Right lobe of liver (tissue), 4 donors: Measurements from ENCODE around the gene BAAT.
A peak's percentile ranks its signal among the peaks of the same experiment; 100 is the strongest.

Experiments
- CTCF ChIP-seq, 4 donors: fragments of 200-600 bp in 3 of 4; fragments of 450-650 bp in 1 of 4; IDR thresholded peaks; one replicate each; pipeline versions ENCODE4 v1.5.1 to v1.8.0; 2016 to 2022; ENCODE audit warnings: antibody characterized with exemption in 4 of 4, mild to moderate bottlenecking in 2 of 4
- POLR2A ChIP-seq: fragments of 450-650 bp; IDR thresholded peaks from one replicate; pipeline ENCODE4 v1.6.1; 2017; ENCODE audit warnings: antibody characterized with exemption, mild to moderate bottlenecking
- donor health status: DM: no; HTN: no; CAD: no.
- donor health status: DM: no; HTN: no; CAD: no.
- donor health status: DM: no; HTN: yes; CAD: no.

DNA sequence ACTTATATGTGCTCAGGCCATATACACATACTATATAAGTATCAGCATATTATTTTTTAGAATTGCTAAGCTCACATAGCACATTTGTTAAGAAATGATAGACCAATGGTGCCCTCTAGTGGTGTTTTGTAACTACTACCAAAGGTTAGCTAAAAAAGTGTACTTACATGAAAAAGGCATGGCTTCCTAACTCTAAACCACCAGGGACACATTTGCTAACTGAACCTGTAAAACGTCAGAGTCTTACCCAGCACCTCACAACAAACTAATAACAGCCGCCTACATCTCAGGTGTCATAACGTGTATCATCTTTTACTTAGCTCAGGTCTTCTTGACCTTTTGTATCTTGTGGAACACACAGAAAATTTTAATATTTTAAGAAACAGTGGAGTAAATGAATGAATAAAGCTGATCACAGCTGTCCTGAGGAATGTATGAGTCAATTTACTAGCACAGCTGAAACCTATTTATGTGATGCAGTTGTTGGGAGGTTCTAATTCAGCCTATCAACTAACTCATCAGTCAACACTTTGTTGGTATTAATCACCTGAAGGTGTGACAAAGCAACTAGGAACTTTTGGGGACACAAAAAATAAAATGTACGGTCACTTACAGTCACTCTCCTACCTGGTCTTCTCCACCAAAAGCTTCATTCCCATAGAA lies 72.9 kb downstream of the BAAT start:
- TF ChIP-seq CTCF (IDR thresholded peaks at IDR 0.05) (peak; percentile 72 to 91 (median 75)), POLR2A (no peak)
